HG02852 (cell line): Measurements from ENCODE around the gene KLK10.
"Not testable (repeated sequence)": the region's sequence is repeated elsewhere in the genome, so short reads cannot be mapped to it uniquely, and the experiment has no call there.

Experiments
- ATAC-seq: cut with Tn5 transposase; IDR thresholded peaks from one replicate; pipeline ENCODE4 v1.9.1; 2021; ENCODE audit warnings: mild to moderate bottlenecking, moderate library complexity; ENCODE audit not compliant: unreplicated experiment

KLK10 gene

DNA sequence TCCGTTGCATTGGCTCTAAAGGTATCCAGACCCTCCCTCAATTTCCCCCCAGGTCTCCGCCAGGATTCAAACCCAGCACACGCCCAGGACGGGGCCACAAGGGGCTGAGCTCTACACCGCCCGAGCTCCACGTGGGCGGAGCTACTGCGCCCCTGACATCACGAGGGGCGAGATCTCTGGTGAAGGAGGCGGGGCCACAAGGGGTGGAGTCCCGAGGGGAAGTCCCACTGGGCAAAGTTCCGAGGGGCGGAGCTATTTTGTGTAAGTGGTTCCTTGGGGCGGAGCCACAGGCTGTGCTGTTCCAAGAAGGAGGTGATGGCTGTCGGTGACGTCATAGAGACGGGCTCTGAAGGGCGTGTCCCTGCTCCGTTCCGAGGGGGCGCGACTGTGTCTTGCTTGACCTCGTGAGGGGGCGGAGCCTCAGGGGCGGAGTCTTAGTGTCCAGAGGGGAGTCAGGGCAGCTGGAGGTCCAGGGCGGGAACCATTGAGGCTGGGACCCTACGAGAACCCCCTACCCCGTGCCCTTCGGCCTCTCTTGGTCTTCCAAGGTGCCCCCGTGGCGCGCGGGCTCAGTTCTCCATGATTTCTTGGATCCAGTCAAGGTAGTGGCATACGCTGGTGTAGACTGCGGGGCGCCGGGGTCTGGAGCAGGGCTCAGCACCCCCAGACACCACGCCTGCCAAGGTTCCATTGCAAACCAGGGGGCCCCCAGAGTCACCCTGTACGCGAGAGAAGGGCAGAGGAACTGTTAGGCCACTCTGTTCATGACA is 16.8 kb downstream of the KLK10 start:
- ATAC-seq, result no peak

DNA sequence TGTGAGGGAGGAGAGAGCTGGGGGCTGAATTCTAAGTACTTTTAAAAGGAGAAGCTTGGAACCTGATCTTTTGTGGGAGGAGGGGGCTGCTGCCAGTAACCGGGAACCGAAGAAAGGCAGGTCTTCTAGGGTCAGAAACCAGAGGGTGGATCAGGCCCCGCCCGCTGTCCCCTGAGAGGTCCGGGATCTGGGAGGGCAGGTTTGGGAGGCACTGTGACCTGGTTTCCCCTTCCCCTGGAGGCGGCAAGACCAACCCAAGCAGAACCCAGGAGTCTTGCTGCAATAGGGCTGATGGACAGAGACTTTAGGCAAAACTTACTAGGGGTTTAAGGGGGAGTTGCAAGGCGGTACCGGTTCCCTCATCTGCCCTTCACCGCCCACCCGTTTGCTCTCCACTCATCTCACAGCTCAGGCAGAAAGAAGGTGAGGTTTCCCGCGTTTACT is 17.4 kb downstream of the KLK10 start:
- no peak for ATAC-seq

DNA sequence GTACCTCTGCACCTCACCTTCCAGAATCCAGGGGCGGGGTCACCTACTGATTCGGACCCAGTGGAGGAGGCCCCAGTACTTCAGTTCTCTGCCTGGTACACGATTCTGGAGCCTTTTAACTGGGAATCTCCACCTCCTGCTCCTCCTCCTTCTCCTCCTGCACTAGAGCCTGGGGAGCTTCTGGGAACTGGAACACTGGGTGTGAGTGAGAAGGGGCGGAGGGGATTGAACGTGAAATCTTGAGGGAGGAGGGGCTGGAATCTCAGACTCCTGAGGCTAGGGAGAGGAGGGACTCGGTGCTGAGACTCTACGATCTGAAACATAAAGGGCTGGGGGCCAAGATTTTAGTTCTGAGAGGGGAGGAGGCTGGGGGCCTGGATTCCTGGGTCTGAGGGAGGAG is 18.0 kb downstream of the KLK10 start, which contains the start of gene KLK8:
KLK8 (minus strand) TSS at position 90 of the 400 bp plus-strand sequence. CDS start 437 bp downstream, outside the sequence.
- no peak for ATAC-seq

DNA sequence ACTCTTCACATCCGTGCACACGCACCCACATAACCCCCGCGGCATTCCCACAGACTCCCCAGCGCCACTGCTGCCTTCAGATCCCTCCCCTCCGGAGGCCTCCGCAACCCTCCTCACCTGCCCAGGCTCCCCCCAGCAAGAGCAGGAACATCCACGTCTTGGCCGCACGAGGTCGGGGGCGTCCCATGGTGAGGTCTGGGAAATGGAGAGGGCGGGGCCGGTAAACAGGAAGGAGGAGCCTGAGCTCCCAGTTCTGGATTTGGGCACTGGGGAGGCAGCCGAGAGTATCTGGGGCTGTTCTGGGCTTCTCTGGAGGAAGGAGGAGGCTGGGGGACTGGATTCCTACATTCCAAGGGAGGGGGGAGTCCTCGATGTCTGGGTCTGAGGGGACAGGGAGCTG is 18.5 kb downstream of the KLK10 start:
- no peak for ATAC-seq

DNA sequence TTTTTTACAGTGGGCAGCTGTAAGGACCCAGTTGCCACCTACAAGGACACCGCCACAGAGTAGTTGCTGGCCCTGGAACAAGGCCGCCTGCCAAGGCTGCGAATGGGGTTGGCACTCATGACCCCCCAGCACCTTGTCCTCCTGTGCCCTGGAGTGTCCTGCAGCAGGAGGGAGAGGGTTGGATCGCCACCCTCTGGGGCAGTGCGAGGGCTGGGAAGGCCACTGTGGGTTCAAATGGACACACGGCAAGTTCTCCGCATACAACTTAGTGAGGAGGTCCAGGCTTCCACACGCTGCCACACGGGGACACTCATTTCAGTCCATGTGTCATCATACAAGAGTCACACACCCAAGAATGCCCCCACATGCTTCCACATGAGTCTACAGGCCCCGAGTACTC is 19.1 kb downstream of the KLK10 start:
- no peak for ATAC-seq

DNA sequence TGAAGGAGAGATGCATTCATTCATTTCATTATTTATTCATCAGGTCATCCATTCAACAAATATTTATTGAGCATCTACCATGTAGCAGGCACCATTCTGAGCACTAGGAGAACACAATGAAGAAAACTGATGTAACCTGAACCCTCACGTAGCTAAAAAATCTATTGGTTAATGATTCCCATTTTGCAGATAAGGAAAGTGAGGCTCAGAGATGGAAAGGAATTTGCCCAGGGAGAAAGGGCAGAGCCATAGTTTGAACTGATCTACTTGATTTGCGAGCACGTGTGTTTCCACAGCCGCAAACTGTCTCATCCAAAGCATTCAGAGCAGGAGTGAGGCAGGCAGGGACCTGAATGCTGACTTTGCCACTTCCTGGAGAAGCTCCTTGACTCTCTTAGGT is 20.8 kb downstream of the KLK10 start:
- no peak for ATAC-seq

DNA sequence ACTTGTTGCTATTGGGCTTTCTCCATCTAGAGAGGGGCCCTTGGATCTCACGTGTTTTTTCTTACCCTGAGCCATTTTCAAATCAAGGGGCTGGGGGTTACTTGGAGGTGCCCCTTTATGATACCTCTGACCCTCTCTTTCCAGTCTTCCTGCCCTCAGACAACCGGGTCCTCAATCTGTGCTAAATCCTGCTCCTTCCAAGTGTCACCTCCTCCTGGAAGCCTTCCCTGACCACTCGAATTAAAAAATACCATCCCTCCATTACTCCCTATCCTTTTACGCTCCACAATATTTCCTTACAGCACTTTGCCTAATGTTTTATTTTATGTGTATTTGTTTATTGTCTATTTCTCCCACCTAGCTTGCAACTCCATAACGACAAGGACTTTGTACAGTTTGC is 21.4 kb downstream of the KLK10 start:
- ATAC-seq, result no peak

DNA sequence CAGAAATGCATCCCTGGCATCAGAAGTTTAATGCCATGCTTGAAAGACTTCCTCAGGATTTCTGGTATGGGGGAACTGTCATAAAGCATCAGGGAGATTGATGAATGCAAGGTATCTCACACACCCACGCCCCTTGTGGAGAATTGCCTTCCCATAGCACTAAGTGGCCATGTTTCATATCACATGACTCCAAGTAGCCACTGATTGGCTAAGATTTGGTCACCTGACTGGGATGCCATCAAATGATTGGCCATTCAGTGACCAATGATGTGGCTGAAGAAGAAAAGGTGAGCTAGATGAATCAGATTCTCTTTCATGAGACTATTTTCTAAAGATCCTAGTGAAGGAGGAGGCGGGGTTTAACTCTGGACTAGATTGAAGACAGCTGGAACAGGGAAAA is 25.4 kb downstream of the KLK10 start:
- ATAC-seq, result no peak

DNA sequence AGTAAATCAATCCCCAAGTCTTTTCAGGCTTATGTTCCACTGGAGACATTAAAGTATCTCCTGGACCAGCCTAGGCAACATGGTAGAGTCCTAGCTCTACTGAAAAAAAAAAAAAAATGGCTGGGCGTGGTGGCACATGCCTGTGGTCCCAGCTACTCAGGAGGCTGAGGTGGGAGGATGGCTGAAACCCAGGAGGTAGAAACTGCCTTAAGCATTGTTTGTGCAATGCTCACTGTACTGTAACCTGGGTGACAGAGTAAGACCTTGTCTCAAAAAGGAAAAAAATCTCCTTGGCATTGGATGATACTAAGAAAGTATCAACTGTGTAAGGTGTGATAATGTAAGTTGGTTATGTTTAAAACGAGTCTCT is 26.9 kb downstream of the KLK10 start:
- ATAC-seq, result no peak

DNA sequence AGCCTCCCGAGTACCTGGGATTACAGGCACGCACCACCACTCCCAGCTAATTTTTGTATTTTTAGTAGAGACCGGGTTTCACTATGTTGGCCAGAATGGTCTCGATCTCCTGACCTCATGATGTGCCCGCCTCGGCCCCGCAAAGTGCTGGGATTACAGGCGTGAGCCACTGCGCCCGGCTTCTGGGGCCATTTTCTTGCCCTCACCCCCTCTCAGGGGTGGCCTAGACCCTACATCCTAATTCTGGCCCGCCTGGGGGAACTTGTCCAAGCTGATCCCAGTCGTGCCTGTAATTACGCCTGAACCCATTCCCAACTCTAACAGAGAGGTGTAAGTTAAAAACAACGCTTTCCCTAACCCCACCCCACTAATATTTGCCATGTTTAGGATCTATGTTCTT is 35.1 kb downstream of the KLK10 start:
- ATAC-seq, result not testable (repeated sequence)

DNA sequence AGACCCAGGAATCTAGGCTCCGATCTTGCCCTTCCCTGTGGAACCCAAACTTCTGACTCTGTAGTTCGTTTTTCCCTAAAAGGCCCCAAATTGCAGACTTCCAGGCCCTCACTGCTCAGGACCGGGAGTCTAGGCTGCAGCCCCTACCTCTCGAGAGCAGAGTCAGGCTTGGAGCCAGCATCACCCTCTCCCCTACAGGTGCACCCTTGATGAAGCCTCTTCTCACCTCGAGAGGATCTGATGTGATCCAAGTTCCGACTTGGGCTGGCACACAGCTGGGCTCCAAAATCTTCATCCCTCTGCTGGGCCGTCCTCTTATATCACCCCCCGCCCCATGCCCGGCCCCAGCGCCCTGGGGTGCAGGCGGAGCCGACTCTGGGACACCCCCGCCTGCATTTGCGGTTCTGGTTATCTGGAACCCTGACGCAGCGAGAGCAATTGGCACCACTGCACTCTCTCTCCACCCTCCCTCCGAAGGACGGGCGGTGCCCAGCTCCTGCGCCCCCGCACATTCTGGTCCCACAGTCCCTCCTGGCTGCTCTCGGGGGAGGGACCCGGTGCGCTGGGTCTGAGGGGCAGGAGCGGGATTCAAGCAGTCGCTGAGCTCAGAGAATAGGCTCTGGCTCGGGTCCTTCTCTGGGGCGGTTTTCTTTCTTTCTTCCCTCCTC is 35.8 kb downstream of the KLK10 start, which contains the start of gene KLK7:
KLK7 (minus strand) TSS at position 293 of the 668 bp plus-strand sequence. CDS start 1,518 bp downstream, outside the sequence.
- no peak for ATAC-seq

DNA sequence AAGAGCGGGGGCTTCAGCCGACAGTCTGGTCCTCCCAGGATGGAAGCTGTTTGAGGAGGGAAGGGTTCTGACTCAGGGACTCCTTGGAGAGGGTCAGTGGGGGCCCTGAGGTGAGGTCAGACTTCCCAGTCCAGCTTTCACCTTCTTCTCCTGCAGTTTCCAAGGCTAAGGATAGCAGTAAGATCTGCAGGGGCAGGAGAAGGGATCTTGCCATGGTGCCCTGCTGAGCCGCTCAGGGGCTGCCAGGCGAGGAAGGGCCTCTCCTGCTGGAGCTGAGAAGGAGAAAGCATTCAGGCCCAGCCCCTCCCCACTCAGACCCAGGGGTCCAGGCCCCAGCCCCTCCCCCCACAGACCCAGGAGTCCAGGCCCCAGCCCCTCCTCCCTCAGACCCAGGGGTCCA is 37.3 kb downstream of the KLK10 start:
- no peak for ATAC-seq

DNA sequence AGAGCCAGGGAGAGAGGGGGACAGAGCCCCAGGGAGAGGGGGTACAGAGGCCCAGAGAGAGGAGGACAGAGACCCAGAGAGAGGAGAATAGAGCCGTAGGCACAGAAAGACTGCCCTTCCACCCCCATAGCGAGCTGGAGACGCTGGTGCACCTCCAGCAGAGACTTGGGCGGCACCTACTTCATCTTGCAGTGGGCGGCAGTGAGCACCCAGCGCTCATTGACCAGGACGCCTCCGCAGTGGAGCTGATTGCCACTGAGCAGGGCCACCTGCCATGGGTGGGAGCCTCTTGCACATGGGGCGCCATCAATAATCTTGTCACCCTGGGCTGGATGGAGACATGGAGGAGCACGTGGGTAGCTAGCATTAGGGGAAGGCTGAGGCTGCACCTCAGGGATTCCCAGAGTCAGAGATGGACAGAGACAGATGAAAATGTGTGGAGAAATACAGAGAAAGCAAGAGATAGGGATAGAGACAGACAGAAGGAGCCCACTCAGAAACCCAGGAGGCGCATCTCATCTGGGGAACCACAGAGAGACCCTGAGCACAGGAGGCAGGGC is 37.8 kb downstream of the KLK10 start:
- ATAC-seq, result no peak

DNA sequence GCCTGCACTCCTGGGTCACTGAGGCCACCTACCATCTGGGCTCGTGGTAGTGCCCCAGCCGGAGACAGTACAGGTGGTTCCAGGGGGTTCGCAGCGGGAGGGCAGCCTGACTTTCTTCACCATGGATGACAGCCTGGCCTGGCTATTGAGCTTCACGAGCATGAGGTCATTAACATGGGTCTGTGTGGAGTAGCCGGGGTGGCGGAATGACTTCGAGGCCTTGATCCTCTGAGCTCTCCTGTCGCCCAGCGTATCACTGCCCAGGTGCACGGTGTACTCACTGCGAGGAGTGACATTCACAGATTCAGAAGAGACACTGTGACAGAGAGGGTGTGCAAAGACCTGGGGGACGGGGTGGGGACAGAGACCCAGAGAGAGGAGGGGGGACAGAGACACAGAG is 39.3 kb downstream of the KLK10 start:
- no peak for ATAC-seq

DNA sequence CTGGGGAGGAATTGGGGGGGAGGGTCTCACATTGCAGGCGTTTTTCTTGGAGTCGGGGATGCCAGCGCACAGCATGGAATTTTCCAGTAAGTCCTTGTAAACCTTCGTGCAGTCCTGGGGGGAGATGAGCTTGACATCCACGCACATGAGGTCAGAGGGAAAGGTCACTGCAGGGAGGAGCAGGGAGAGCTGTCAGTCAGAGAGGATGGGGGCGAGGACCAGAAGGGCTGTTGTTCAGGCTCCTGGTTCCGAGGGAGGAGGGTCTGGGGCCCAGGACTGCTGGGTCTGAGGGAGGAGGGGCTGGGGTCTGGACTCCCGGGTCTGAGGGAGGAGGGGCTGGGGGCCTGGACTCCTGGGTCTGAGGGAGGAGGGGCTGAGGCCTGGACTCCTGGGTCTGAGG is 39.8 kb downstream of the KLK10 start:
- no peak for ATAC-seq

DNA sequence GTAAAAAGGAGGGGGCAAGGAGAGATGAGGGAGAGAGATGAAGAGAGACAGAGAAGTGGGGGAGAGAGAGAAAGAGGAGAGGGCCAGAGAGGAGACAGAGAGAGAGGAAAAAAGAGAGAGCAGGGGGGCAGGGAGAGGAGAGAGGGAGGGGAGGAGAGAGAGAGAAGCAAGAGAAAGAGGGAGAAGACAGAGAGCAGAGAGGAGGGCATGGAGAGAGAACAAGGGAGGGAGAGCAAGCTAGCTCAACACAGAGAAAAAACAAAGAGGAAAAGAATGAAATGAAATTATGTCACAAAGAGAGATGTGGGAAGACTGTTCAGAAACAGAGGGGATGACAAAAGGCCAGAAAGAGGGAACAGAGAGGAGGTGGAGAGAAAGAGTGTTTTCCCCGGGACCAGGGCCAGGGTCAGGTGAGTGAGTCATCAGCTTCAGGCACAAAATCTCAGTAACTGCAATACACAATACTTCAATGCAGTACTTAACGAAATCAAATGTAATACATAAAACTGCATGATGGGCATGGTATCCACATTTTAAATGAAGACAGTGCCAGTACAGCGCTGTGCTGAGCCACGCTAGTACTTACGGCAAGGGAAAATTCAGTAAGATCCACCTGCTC is 40.6 kb downstream of the KLK10 start:
- no peak for ATAC-seq

DNA sequence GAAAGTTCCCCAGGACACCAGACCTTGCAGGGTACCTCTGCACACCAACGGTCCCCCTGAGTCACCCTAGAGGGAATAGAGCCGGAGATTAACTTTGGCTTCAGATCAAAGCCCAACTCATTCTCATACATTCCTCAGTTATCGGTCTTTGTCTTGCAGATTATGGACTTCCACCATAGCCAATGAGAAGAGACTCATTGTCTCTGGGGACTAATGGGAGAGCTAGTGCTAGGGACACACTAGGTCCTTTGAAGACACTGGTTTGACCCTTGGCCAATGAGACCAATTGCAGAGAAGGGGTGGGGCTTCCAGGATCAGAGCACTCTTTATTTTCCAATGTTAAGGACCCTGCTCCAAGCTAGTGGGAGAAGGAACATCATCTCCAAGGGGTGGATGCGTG is 41.9 kb downstream of the KLK10 start:
- ATAC-seq, result no peak

DNA sequence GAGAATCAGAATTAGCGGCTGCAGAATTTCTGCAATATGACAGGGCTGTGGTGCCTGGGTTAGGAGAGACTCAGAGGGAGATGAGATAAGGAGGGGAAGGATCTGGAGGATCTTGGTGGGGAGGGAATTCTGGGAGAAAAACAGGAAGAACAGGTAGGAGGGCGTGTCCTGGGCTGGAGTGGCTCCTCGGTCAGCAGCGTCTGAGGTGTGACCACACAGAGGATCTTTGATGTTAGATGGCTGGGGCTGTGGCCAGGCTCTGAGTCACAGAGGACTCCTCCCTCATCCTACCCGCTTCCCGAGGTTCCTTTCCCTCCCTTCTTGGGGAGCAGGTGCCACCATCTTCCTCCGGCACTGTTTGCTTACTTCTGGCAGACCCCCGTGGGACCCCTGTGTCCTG is 43.7 kb downstream of the KLK10 start:
- no peak for ATAC-seq

DNA sequence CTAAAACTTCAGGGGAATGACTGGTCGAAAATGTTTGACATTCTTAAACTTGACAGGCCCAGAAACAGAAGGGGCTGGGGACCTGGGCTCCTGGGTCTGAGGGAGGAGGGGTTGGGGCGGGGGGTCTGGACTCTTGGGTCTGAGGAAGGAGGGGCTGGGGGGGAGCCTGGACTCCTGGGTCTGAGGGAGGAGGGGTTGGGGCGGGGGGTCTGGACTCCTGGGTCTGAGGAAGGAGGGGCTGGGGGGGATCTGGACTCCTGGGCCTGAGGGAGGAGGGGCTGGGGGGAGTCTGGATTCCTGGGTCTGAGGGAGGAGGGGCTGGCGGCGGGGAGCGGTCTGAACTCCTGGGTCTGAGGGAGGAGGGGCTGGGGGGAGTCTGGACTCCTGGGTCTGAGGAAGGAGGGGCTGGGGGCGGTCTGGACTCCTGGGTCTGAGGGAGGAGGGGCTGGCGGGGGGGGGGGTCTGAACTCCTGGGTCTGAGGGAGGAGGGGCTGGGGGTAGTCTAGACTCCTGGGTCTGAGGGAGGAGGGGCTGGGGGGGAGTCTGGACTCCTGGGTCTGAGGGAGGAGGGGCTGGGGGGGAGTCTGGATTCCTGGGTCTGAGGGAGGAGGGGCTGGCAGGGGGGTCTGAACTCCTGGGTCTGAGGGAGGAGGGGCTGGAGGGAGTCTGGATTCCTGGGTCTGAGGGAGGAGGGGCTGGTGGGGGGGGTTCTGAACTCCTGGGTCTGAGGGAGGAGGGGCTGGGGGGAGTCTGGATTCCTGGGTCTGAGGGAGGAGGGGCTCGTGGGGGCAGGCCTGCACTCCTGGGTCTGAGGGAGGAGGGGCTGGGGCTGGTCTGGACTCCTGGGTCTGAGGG is 44.6 kb downstream of the KLK10 start:
- no peak for ATAC-seq

DNA sequence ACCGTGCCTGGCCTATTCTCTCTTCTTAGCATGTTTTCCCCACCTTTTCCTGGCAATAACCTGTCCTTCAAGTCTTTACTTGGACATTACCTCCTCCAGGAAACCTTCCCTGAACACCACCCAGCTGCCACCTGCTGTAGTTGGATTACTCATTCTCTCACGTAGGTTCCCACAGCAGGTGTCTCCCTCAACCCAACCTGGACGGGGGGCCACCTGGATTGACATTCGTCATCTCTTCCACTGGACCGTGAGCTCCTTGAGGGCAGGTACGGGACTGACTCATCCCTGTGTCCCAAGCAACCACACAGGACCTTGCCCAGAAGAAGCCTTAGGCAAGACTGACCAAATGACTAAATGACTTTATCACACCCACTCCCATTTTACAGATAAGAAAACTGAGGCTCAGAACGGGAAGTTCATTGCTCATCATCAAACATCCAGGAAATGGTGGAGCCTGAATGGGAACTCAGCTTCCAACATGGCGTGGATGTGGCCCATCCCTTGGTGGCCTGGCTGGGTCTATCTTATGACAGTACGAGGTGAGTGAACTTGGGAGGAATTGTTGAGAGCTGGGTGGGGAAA is 46.6 kb downstream of the KLK10 start:
- ATAC-seq, result no peak
